Measurements from ENCODE around the gene TTLL3. TPM values are rescaled to one million over a fixed set of nuclear protein-coding genes. Genes with fewer than 3 reads are reported as not detected.

The TTLL3 gene
- total RNA-seq, 4 donors from 2014 or later = 39.0 to 64.6 (median 56.9) TPM

- Histone ChIP-seq H3K4me3 (replicated peaks in 1 of 3) (no peak overlapping the region), H3K27me3 (no peaks in the 10 kb centered on the region), H3K4me1 (peaks cover 12 to 25% of the 10 kb centered on the region in 2 donors), H3K9me3 (no peaks in the 10 kb centered on the region), H3K36me3 (peaks cover 22 to 26% of the 10 kb centered on the region in 2 donors), H3K27ac (no peak overlapping the region)
- intact Hi-C loops (cut with DNase I) = loop anchor here (10.0 kb wide), 1 partner anchor 140 kb away; no protein-coding TSS in a partner anchor
- 95 to 97% methylated on average over 5 of the region's 5 CpGs for WGBS, 2 donors
- DNase-seq = no peak
- TF ChIP-seq CTCF (IDR thresholded peaks at IDR 0.05) = no peak
- no peak for TF ChIP-seq POLR2A (IDR thresholded peaks at IDR 0.05)
Observed at GRCh38 chr3:9795207-9795606, 14.9 kb upstream of the TTLL3 start.

- Histone ChIP-seq H3K27ac (no peak overlapping the region), H3K27me3 (no peaks in the 10 kb centered on the region), H3K36me3 (peaks cover 38 to 44% of the 10 kb centered on the region in 2 donors), H3K4me3 (replicated peaks in 1 of 3) (no peak overlapping the region), H3K4me1 (peaks cover 7 to 13% of the 10 kb centered on the region in 2 donors), H3K9me3 (no peaks in the 10 kb centered on the region)
- 93 to 94% methylated on average over 12 of the region's 12 CpGs for WGBS, 2 donors
- intact Hi-C loops (cut with DNase I) = loop anchor here (10.0 kb wide), 1 partner anchor 143 kb away; no protein-coding TSS in a partner anchor
- no peak for DNase-seq
- TF ChIP-seq POLR2A (IDR thresholded peaks at IDR 0.05) = no peak
- no peak for TF ChIP-seq CTCF (IDR thresholded peaks at IDR 0.05)
Observed at GRCh38 chr3:9797196-9797945, 12.7 kb upstream of the TTLL3 start.

GRCh38 chr3:9800529-9800928, 9.5 kb upstream of the TTLL3 start:
- 90 to 94% methylated on average over 5 of the region's 5 CpGs for WGBS, 2 donors
- intact Hi-C loops (cut with DNase I) = no loop called here

GRCh38 chr3:9803494-9803893, 6.6 kb upstream of the TTLL3 start:
- no peak overlapping the region for H3K4me3 ChIP-seq (replicated peaks in 1 of 3)
- no peak for TF ChIP-seq POLR2A (IDR thresholded peaks at IDR 0.05)
- H3K36me3 ChIP-seq = peaks cover 74 to 80% of the 10 kb centered on the region in 2 donors
- H3K4me1 ChIP-seq = no peaks in the 10 kb centered on the region
- intact Hi-C loops (cut with DNase I) = no loop called here
- H3K27me3 ChIP-seq = no peaks in the 10 kb centered on the region
- WGBS, 2 donors = 100% methylated on average over 1 of the region's 1 CpG
- no peaks in the 10 kb centered on the region for H3K9me3 ChIP-seq
- no peak overlapping the region for H3K27ac ChIP-seq
- no peak for DNase-seq

More at GRCh38 chr3:9800529-9800928, 9.5 kb upstream of the TTLL3 start:
- no peak for DNase-seq
- Histone ChIP-seq H3K27ac (no peak overlapping the region), H3K27me3 (no peaks in the 10 kb centered on the region), H3K9me3 (no peaks in the 10 kb centered on the region), H3K4me3 (replicated peaks in 1 of 3) (no peak overlapping the region), H3K4me1 (no peaks in the 10 kb centered on the region), H3K36me3 (peaks cover 66 to 74% of the 10 kb centered on the region in 2 donors)
- TF ChIP-seq POLR2A (IDR thresholded peaks at IDR 0.05) = no peak
- no peak for TF ChIP-seq CTCF (IDR thresholded peaks at IDR 0.05)

- no peak for TF ChIP-seq CTCF (IDR thresholded peaks at IDR 0.05)
- no peak for TF ChIP-seq POLR2A (IDR thresholded peaks at IDR 0.05)
- H3K4me3 ChIP-seq (replicated peaks in 1 of 3) = no peak overlapping the region
- no peaks in the 10 kb centered on the region for H3K9me3 ChIP-seq
- no peak for DNase-seq
- H3K27ac ChIP-seq = no peak overlapping the region
- H3K27me3 ChIP-seq = no peaks in the 10 kb centered on the region
- H3K4me1 ChIP-seq = peaks cover 0 to 8% of the 10 kb centered on the region in 2 donors
- WGBS, 2 donors = 86 to 94% methylated on average over 5 of the region's 5 CpGs
- H3K36me3 ChIP-seq = peaks cover 60 to 65% of the 10 kb centered on the region in 2 donors
- intact Hi-C loops (cut with DNase I) = no loop called here
Observed at GRCh38 chr3:9804996-9805395, 5.1 kb upstream of the TTLL3 start.
